Skin of body (tissue), 2 donors: Measurements from ENCODE around the gene SULT1E1. TPM values are rescaled to one million over a fixed set of nuclear protein-coding genes. Genes with fewer than 3 reads are reported as not detected.
A peak's percentile ranks its signal among the peaks of the same experiment; 100 is the strongest.

Experiments used
- DNase-seq: peaks from one replicate; lab custom pipeline; 2025; lab: John Stamatoyannopoulos, UW
- total RNA-seq: library from RNA; depleted of rRNA; stranded (reverse); fragments of >200 nt; gene quantifications from one replicate; pipeline ENCODE4 v1.2.3, GENCODE V29; 2014

SULT1E1 gene, protein sequence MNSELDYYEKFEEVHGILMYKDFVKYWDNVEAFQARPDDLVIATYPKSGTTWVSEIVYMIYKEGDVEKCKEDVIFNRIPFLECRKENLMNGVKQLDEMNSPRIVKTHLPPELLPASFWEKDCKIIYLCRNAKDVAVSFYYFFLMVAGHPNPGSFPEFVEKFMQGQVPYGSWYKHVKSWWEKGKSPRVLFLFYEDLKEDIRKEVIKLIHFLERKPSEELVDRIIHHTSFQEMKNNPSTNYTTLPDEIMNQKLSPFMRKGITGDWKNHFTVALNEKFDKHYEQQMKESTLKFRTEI
- total RNA-seq: 53.0 TPM

DNA sequence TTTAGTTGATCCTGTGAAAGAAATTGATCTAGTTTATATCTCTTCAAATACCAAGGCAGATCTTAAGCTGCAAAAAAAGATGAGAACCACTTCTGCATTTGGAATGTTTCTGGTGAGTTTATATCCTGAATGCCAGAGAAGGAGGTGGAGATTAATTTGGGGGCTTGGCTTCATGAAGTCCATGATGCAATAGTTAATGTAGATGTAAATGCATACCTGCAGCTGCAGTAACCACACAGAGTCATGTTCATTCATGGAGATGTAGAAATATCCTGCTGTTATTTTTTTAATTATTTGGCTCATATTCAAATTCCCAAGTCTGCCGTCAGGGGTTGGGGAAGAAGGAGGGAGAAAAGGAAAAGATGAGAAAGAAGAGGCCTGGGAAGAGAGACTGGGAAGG lies at the start of gene SULT1E1:
SULT1E1 (minus strand) TSS at position 94 of the 400 bp plus-strand sequence. CDS start 2,501 bp downstream, outside the sequence.
- DNase-seq: peak; percentile 30

DNA sequence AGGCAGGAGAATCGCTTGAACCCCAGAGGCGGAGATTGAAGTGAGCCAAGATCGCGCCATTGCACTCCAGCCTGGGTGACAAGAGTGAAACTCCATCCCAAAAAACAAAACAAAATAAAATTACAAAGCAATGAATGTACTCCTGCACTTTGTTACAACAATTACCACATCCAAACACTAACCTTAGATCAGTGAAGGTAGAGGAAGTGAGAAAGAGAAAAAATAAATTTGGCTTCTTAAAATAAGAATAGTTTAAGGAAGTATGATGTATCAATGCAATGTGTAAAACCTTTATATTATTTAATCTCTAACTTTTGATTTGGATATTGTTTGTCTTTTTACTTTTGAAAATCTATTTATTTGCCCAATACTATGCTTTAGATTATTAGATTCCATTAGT lies 49.2 kb upstream of the SULT1E1 start:
- no peak for DNase-seq

DNA sequence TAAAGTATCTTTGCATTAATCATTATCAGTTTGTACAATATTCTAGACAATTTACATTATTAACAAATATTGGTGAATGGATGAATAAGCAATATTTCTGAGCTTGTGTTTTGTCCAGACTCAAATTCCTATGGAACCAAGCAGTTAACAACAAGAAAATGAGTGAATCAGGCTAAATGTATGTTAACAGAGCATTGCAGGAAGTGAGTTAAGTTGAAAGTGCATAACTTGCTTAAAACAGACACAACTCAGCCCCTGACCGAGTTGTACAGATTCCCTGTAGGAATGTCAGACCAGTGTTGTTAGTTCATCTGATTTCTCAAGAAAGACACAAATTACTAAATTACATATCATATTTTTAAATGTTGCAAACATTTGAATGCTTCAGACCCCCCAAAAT lies 47.2 kb upstream of the SULT1E1 start:
- no peak for DNase-seq

DNA sequence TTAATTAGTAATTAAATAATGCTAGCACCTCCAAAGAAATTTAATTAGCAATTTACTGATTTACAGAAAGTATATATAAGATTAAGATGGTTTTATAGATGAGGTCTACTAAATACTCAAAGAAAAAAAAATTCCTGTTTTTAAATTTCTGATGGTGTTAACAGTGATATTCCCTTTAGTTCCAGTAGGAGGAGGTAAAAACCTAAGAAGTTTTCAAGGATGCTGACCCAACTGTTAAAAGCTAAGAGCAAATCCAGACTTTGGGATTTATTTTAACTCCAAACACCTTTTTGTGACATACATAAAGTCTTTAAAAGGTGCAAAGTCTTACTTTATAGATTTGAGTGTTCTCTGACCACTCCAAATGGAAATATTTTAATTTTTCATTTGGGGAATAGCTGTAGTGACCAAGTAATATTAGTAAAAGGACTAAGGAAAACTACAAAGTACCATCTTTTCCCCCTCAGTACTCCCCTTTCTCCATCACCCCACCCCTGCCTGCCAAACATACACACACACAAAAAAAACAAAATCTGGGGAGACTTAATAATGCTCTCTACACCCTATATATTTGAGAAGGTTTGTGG lies 36.7 kb upstream of the SULT1E1 start:
- no peak for DNase-seq

DNA sequence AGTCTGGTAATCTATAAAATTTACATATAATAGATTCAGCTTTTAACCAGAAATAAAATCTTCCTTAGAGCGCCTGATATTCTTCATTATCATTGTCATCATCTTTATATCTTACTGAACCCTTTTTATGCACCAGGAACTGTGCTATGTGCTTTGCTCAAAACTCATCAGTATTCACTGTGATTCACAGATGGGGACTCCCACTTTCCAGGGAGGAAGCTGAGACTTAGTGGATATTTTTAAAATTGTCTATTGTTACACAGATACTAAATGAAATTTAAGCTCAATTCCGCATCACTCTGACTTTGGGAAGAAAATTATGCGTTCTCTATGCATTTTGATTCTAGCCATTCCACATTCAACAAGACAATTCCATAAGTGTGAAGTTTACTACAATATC lies 34.8 kb upstream of the SULT1E1 start:
- DNase-seq: no peak

DNA sequence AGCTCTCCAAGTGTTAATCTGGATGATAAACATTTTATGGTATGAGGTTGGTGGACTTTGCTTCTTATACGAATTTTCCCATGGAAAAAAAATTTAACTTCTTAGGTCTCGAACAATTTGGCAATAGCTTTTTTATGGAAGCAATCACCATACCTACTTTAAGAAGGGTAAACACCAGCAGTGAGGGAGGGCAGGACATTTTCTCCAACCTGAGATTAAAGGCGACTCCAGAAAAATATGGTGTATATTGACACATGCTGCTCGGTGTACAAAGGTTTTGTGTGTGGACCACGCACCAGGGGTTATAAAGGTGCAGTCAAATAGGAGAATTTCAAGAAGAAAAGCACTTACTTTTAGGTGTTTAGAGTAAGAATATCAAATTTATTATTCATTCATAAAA lies 34.2 kb upstream of the SULT1E1 start:
- DNase-seq: no peak

DNA sequence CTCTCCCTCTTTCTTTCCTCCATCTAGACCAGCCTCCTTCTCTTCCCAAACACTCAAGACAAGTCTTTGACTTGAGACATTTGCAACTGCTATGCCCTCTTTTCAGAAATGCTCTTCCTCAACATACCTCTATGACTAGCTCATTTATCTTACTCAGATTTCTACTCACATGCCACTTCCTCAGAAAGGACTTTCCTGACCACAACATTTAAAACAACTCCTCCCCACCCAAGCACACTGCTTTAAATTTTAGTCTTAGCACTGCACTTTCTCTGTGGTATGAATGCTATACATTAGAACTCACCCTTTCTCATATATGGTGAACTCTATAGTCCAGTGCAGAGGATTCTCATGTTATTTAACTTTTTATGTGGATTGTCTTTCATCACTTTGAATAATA lies 28.4 kb upstream of the SULT1E1 start:
- DNase-seq: no peak

DNA sequence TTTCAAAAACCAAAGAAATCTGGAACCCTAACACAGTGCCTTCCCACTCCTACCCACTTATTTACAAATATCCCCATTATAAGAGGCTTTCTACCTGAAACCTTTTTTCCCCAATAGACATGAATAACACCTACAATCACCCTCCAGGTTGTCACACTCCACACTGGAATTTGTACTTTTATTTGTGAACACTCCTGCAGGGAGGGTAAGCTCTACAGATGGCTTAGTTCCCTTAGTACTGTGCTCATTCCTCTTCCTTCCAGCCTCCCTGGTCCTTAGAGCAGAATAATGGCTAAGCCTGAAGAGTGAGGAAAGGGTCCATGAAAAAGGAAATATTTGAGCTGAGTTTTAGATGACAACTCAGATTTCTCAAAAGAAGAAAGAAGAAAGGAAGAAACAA lies 22.2 kb upstream of the SULT1E1 start:
- DNase-seq: no peak

DNA sequence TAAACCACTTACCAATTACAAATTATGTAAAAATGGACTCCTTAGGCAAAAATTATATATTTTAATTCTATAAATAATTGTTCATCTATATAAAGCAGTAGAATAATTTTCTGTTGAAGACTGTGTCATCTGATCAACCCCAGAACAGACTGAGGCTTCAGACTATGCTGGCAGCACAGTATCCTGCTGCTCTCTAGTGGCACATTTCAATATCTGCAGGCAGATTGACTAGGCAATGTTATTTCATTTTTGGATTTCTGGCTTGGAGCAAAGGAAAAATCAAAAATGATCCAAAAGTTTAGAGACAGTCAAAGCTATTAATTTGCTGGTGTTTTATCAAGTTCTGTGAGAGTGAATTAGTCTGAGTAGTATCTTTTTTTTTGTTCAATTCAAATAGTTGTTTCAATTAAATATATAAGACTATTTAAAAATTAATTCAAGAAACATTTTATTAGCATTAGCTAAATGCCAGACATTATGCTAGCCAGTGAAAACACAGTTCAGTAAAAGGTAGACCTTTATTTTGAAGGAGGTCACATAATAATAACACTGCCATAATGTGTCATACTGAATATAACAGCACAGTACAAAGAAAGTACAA lies 21.3 kb upstream of the SULT1E1 start:
- DNase-seq: peak; percentile 86

DNA sequence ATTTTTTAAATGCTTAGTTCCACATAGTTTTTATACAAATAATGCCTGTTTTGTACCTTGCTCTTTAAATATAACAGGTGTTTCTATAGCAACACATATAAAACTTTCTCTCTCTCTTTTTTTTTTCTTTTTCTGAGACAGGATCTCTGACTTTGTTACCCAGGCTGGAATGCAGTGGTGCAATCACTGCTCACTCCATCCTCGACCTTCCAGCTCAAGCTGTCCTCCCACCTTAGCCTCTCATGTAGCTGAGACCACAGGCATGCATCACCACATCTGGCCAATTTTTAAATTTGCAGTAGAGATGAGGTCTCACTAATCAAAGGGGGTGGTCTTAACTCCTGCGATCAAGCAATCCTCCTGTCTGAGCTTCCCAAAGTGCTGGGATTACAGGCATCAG lies 18.3 kb upstream of the SULT1E1 start:
- no peak for DNase-seq

DNA sequence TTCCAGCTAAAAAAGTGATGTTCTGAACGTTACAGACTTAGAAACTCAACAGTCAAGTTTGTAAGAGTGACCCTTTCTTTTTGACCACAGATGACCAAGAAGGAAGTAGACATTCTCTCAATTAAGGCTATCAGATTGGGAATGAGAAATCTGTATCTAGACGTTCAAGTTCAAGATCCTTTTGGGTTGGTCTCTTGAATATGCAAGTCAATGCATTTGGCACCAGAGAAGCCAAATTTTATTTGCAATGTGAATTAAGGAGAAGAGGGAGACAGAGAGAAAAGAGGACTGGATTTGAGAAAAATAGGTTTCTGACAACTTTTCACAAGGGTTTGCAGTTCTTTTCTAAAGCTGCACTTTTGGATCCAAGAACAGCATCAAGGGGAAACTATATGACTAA lies 17.5 kb upstream of the SULT1E1 start:
- no peak for DNase-seq

DNA sequence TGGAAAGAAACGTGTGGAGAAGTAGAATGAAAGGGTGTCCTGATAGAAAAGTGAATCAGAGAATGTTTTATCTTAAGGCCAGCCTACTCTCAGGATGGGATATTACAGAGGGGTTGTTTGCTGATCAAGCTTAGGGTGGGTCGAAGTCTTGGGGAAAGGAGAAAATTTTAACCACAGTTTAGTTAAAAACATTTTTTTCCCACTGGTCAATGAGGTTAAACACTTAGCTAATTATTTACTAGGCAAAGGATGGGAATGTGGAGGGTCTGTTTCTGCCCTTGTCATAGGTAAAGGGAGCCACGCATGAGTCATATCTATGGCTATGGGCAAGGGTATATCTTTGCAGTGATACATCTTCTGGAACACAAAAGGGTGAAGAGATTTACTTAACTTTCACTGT lies 16.1 kb upstream of the SULT1E1 start:
- DNase-seq: no peak

DNA sequence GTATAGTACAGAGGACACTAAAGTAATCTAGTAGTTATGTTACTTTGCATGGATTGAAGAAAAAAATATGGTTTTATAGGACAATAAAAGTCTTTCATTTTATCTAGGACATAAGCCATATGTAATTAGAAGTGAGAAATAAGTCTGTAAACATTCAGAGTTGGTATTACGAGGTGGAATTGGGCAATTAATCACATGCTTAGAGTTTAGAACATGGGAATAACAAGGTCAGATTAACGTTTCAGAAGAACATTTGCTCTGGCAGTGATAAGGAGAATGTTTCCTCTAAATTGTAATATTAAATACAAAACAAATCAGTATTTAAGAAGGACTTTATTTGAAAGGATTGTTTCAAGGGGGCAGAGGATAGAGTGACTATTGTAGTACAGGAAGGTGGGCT lies 15.6 kb upstream of the SULT1E1 start:
- DNase-seq: no peak

DNA sequence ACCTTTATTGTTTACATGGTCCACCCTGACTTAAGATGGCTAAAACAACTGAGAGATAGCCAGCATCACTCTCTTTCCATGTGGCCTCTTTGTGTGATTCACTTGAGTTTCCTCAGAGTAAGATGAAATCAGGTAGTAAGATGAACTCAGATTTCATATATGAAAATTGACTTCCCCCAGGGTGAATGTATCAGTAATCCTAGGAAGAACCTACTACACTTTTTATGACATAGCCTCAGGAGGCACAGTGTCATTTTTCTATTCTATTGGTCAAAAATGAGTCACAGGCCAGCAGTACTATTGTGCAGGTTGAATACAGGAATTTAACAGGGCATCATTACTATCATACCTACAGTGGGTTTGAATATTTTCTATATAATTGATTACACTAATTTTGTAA lies 14.6 kb upstream of the SULT1E1 start:
- DNase-seq: no peak

DNA sequence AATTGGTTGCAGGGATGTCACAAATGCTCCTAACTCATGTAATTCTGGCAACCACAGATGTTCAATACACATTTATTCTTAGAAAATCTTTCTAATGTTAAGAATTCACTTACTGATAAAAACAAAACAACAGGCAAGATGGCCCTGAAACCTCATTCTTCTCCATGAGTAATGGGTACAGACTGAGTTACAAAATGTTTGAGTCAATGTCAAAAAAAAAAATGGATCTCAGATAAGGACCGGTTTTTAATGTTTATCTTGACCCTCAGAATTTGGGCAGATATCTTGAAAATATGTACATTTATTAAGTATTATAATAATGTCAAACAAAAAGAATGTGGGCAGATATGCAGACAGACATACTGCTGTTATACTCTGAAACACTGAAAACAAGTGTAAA lies 1.8 kb upstream of the SULT1E1 start:
- DNase-seq: no peak

DNA sequence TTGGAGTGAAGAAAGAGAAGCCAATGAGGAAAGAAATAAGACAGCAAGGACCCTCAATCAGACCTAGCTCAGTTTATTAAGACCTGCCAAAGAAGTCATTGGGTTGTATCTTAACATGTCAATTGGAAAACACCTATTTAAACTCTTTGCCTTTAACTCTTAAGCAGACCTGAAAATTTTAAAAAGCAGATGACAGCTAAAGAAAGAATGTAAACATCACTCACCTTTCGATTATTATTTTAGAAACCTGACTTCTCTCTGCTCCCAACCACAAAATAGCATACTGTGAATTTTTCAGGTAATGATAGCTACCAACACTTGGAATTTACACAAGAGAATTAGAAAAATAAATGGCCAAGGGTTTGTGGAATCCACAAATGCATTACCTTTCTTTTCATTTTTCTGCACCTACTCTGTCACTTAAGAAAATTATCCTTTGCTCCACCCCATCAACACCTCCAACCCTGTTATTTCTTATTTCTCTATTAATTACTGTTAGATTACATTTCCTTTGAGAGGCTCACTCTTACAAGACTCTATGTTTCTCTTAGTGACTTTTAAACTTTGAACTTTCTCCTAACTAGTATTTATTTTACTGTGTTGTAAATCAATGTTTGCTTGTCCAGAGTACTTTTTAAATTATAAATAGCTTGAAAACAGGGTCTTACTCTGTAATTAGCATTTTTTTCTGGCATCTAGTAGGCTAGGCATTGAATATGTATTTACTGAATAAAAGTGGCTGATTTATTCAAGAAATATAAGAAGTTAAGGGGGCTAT lies 765 bp upstream of the SULT1E1 start:
- DNase-seq: no peak

DNA sequence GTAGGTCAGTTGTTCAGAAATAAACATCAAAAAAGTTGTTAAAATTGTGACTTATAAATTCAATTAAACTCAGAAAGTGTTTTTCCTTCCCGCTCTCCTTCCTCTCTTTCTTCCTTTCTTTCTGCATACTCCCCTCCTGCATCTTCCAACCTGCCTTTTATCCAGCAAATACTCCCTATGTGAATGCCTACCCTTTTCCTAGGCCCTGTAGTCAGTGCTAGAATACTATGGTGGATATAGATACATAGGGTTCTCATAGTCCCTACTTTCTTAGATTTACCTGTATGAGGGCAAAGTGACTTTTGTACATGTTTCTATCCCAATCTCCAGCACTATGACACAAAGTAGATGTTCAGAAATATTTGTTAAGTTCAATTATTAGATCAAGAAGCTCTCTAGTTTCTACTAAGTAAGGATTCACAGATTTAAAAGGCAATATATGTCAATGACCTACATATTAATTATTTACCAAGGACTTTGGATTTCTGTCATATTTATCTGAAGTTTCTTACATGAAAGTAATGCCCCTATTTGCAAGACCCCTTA lies 732 bp downstream of the SULT1E1 start:
- no peak for DNase-seq

DNA sequence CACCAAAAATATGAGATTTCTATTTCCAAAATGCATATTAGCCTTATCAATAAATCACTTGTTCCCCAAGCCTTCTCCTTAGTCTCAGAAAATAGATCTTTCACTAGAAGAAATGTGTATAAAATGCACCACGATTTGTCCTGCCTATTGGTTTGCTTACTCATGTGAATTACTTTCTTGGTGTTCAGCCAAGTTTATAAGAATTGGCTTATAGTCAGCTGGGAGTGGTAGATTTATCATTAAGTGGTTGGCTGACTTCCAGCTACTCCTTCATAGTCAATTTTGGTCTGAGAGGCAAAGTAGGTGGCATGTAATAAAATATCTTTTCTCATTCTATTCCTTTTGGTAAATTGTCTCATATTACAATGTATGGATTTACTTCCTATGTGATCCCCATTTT lies 1.3 kb downstream of the SULT1E1 start:
- DNase-seq: peak; percentile 70

DNA sequence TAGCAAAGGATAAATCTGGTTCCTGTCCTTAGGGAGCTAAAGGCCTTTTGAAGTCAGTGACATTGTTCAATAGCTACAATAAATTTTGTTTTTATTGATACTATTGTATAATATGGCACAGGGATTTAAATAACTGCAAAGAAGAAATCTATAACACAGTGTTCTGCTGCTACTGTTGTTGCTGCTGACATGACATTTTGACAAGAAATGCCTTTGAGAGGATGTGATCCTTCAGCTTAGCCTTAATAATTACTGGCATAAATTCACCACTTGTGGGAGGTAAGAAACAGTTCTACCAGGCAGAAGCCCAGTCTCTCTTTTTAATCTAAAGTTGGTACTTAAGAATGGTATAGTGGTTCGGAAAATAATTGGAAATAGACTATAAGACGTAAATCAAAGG lies 4.1 kb downstream of the SULT1E1 start:
- DNase-seq: no peak

DNA sequence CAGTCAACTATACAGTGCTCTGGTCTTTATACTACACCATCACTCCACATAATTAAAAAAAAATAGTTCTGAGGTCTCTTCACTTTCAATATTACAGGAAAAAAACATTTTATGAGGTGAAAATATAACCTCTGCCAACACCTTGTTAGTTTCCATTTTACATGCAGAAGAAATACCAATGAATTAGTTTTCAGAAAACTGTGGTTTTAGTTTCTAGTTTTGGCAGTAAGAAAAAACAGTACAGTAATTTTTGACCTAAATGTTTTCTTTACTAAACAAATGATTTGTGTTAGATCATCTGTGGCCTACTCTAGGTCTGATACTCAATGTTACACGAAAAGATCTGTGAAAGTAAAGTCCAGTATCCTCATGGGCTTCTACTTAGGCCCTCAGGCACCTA lies 10.0 kb downstream of the SULT1E1 start:
- DNase-seq: no peak

DNA sequence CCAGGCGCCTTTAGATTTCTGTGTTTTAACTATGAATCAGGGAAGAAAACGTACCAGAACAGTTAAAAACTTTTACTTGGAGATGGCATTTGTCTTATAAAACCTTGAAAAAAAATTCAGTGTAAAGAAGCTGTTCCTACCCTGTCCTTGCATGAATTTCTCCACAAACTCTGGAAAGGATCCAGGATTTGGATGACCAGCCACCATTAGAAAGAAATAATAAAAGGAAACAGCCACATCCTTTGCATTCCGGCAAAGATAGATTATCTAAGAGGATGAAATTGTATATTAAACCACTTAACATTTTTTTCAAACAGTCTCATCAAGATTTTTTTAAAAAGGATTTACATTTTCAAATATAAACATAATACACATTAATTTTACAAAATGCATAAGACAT lies 10.6 kb downstream of the SULT1E1 start:
- peak; percentile 74 for DNase-seq

DNA sequence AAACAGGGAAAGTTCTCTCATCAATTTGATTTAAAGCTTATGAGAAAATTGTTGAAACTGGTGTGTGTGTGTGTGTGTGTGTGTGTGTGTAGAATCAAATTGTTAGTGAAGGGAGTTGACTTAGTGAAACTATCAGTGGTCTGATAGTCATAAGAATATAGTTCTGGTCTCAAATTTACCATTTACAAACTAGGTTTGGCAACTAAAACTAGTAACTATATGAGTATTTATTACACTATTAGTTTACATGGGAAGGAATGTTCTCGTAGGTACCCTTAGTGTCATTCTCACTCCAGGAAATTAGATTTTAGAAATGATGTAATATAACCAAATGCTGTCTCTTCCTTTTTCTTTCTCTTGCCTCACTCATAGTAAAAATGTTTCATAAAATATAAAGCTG lies 11.9 kb downstream of the SULT1E1 start:
- no peak for DNase-seq
